ENCODE measurements around the gene HOMER3. TPM values are rescaled to one million over a fixed set of nuclear protein-coding genes. Genes with fewer than 3 reads are reported as not detected.
"Not testable (repeated sequence)": the region's sequence is repeated elsewhere in the genome, so short reads cannot be mapped to it uniquely, and the experiment has no call there.

Gene HOMER3
- total RNA-seq, 1 donor from 2014 or later = 0.12 TPM

DNA sequence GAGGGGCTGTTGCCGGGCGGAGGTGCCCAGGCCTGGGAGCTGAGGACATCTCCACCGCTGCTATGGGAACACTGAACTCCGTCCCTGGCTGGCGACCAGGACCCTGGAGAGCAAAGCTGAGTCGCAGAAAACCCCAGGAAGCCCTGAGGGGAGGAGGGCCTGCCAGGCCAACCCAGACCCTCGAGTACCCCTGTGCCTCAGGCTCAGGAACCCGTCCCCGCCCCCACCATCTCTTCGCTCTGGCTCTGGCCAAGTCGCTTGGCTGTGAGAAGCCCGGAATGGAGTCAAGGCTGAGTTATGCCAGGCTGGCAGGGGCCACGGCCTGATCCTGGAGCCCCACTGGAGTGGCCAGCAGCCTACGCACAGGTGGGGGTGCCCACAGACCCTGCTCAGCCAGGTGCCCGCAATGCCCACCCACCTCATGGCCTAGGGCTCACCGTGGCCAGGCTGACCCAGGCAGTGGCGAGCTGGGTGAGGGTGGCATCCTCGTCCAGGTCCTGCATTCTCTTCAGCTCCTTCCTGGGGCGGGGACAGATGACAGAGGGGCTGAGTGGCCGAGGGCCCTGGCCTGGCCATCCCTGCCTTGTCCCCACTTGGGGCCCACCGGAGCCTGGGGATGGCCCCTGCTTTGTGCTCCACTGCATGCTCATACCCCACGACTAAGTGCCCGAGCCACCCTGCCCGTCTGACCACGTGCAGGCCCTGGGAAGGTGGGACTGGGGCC is 36.5 kb downstream of the HOMER3 start:
- intact Hi-C loops (cut with micrococcal nuclease) = no loop called here

DNA sequence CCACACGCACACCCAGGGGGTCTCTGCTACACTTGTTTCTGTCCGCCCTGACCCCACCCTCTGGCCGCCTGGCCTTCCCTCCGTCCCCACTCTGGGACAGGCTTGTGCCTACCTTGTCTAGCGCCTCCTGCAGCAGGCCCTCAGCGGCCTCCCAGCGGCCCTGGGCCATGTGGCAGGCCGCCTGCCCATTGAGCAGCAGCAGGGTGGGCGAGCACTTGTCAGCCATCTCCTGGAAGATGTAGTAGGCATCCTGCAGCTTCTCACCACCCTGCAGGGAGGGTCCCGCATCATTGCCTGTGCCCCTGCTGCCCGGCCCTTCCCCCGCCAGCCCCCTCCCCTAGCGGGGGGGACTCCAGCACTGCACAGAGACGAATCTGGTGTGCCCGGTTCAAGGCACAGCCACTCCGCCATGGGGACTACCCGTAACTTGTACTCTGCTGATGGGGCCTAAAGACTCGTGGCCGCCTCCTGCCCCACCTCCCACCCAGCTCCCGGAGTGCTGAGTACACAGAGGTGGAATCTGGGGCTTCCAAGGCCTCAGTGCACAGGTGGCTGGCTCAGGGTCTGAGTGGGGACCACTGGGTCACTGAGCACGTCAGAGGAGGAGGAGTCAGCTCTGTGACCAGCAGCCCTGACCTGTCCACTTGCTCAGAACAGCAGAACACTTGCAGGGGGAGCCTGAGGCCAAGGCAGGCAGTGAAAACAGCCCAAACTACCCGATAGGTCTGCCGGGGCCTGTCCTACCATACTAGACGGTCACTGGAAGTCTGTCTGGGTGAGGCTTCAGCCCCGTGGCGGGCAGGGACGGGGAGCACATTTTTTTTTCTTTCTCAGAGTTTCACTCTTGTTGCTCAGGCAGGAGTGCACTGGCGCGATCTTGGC is 37.6 kb downstream of the HOMER3 start:
- intact Hi-C loops (cut with micrococcal nuclease) = no loop called here

DNA sequence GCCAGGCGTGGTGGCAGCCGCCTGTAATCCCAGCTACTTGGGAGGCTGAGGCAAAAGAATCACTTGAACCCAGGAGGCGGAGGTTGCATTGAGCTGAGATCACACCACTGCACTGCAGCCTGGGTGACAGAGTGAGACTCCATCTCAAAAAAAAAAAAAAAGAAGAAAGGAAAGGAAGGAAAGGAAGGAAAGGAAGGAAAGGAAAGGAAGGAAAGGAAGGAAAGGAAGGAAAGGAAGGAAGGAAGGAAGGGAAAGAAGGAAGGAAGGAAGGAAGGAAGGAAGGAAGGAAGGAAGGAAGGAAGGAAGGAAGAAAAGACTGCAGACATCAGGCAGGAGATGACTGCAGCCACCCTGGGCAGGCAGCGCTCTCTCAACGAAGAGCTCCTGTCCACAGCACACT is 38.5 kb downstream of the HOMER3 start:
- intact Hi-C loops (cut with micrococcal nuclease) = not testable (repeated sequence)

DNA sequence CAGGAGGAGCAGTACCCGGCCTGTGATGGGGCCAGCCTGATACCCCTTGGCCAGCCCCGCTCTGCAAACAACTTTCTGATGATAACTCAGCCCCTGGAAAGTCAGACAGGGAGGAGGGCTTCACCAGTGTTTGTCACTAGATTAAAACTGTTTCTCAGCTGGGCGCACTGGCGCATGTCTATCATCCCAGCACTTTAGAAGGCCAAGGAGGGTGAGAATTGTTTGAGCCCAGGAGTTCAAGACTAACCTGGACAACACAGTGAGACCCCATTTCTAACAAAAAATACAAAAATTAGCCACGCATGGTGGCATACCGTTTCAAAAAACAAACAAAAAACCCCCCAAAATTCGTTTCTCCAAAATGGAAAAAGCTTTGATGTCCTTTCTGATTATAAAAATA is 39.5 kb downstream of the HOMER3 start:
- intact Hi-C loops (cut with micrococcal nuclease) = no loop called here

DNA sequence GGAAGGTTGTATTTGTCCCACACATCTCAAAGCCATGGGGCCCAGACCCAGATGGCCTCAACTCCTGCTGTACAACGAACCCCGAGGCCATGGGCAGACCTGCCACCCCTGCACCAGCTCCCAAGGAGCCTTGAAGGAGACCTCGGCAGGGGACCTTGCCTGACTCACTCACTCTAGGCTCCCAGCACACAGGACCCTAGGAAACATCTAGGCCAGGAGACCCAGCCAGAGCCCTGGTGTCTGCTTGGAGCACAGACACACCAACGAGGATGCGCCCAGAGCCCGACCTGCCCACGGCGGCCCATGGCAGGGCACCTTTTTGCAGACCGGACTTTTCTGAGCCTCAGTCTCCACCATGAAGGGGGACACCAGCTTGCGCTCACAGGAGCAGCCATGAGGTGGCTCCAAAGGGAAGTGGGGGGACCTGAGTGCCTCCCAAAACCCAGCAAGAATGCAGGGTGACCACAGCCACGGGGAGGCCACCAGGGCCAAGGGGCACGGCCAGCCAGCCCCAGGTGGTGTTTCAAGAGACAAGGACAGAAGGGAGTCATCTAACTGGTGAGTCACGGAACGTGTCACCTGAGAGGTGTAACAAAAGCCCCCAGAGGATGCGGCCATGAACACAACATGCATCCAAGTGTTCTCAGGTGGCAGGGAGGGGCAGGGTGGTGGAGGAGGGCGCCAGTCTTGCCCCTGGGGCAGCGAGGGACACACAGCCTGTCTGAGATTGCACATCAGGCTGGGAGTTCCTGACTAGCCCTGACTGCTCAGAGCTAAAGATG is 40.1 kb downstream of the HOMER3 start:
- intact Hi-C loops (cut with micrococcal nuclease) = no loop called here

DNA sequence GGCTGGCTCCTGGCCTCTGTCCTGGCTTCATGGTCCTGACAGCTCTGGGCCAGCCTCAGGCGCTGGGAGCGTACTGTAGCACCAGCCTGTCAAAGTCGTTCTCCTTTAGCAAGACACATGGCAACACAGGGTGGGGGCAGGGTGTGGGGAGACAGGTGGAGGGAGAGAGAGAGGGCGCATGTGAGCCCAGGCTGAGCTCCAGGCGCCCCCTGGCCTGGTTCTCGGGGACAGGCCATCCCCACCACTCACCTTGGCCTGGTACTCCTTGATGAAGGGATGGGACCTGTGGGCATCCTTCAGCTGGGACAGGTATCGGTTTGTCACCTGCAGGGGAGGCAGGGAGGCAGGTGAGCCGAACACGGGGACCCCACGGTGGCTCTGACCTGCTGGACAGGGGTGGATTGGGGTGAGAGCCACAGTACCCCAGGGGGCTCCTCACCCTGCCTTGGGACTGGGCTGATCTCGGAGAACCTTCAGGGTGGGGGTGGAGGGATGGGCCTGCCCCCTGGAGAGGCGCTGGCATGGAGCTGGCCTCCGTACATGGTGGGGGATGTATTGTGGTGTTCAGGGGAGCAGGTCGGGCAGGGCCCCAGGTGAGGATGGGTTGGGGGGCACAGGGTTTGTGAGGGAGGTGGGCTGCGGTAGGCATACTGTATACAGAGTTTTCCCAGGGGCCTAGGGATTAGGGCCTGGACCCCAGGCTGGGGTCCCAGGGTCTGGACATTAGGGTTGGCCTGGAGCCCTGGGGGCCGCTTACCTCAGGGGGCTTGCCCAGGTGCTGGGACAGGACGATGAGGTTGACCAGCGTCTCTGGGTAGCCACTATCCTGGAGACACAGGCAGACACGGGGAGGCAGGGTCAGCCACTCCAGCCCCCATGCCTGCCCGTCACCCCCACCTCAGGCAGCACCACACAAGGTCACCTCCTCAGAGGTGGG is 41.1 kb downstream of the HOMER3 start:
- intact Hi-C loops (cut with micrococcal nuclease) = no loop called here

DNA sequence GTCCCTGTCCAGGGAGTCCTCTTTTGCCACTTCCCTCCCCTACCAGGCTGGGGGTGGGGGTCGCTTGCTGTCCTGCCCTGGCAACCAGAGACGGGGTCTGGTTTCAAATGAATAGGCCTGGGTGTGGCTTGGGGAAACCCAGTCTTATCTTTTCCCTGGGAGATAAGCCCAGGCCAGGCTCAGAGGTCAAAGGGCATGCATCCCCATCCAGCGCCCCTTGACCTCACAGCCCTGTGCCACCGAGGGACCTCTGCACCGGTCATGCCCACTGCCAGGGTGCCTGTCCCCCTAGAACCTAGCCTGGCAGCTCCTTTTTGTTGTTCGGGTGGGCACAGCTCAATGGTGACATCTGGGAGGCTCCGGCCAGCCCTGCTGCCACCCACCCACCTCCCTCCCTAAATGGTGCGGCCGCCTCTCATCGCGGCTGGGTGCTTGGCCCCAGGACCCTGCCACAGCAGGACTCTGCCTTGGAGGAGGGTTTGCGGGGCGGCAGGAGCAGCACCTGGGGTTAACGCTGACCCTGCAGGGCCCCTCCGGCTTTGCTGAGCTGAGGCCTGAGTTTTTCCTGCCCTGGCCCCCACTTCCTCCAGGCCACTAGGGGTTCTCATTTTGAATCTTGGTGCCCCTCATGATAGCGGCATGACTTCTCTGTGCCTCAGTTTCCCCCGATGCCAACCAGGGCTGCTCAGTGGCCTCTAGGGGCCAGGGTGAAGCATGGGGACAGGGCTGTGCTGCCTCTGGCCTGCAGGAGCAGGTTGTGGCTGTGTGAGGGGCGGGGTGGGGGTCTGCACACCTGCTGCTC is 42.2 kb downstream of the HOMER3 start:
- intact Hi-C loops (cut with micrococcal nuclease) = no loop called here

DNA sequence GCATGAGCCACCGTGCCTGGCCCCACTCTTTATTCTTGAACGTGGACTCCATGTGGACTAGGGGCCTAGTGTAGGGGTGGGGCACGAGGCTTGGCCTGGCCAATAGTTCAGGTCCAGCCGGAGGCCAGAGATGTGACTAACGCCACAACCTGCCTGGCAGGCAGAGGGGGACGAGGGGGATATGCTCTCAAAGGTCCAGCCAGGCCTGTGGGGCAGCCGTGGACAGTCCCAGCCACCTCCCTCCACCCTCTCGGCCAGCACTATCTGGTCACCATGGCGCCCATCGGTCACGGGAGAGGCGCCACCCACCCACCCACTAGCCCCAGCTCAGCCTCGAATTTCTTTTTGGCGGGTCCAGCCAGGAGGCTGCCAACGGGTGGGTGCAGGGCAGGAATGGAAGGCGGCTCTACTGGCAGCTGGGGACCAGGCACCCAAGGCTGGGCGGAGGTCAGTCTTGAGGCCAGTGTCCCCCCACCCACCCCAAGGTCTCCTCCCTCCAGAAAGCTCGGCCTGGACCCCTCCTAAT is 42.9 kb downstream of the HOMER3 start:
- intact Hi-C loops (cut with micrococcal nuclease) = no loop called here

DNA sequence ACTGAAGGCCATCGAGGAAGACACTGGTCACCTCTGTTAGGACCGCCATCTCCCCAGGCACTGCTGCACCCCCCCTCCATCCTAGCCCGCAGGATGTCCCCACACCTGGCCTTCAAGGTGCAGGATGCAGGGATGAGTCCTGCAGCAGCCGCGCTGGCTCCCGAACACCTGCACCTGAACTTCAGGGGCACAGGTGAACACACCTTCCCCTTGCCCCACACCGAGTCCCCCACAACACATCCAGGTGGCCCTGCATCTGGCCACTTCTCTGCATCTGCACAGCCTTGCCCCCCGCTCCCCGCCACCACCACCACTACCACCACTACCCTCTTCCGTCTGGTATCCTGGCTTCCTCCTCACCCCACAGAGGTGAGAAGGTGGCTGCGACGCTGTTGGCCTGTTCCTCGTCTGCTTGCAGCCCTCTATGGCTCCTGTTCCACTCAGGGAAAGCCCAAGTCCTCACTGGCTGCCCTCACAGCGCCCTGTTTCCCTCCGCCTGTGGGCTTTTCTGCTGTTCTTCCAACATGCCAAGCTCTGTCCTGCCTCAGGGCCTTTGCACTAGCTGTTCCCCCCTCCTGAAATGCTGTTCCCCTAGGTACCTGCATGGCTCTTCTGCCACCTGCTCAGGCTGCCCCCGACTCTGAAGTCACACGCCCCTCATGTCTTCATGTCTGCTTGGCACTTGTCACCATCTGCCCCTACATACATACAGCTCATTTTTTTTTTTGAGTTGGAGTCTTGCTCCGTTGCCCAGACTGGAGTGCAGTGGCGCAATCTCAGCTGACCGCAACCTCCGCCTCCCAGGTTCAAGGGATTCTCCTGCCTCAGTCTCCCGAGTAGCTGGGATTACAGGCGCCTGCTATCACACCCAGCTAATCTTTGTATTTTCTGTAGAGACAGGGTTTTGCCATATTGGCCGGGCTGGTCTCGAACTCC is 43.7 kb downstream of the HOMER3 start:
- intact Hi-C loops (cut with micrococcal nuclease) = no loop called here

DNA sequence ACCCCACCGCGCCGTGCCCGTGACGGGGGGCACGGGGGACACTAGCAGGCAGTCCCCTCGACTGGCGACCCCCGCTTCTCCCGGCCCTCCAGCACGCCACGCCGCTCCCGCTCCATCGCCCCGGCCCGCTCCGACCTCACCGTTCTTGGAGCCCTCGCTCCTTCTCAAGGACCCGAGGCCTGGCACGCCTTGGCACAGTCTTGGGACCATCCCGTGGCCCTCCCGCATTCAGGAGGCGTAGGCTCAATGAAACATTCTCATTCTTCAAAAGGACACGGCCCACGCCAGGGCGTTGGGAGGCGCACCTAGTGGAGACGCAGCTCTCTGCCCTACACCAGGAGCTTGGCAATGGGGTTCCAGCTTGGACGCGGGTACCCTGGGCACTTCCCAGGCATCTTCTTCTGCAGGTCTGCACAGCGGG is 44.6 kb downstream of the HOMER3 start:
- intact Hi-C loops (cut with micrococcal nuclease) = no loop called here

DNA sequence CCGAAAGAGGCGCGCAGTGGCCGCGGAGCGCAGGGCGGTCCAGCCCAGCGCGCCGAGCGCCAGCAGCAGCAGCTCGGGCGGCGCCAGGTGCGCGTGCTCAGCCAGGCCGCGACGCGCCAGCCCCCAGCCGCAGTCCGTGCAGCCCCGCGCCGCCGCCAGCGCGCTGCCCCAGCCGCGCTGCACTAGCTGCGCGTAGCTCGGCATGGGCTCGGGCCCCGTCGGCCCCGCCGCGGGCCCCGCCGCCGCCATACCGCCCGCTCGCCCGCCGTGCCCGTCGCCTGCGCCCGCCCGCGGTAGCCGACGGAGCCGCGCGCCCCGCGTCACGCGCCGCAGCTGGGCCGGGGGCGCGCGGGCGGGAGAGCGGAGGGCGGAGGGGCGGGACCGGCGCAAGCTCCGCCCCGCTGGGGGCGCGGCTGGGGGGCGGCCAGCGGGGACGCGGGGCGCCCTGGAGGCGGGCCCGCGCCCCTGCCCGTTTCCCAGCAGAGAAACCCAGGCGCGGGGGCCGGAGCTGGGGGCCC is 45.1 kb downstream of the HOMER3 start, which contains the start of gene CERS1:
Gene CERS1 (minus strand): TSS at position 335 of the 518 bp plus-strand sequence. CDS start 86 bp downstream, at position 249.
- intact Hi-C loops (cut with micrococcal nuclease) = no loop called here

DNA sequence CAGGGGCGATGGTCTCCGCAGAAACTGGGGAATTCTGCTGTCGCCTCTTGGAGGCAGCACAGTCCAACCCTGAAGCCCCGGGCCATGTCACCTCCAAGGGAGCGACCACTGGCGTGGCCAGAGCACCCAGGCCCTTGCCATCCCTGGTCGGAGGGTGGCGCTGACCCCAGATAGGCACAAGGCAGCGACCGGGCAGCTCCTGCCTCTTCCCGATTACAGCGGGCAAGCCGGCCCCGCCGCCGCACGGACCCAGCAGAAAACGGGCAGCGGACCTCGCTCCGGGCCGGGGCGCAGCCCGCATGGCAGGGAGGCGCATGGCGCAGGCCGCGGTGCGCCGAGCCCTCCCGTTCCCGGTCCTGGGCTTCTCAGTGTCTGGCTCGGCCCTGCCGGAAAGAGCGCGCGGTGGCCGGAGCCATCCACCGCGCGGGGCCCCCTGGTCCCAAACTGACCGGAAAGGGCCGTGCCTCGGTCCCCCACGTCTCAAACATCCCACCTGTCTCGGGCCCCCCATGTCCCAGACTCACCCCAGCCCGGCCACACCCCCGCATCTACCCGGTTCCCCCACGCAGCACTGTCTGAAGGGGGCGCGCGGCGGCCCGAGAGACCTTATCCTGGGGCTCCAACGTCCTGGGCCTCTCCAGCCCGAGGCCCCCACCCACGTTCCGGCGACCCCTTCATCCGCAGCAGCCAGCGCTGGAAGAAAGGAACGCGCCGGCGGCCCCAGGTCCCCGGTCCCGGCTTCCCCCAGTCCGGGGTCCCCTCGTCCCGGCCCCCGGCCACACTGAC is 45.8 kb downstream of the HOMER3 start:
- intact Hi-C loops (cut with micrococcal nuclease) = no loop called here

DNA sequence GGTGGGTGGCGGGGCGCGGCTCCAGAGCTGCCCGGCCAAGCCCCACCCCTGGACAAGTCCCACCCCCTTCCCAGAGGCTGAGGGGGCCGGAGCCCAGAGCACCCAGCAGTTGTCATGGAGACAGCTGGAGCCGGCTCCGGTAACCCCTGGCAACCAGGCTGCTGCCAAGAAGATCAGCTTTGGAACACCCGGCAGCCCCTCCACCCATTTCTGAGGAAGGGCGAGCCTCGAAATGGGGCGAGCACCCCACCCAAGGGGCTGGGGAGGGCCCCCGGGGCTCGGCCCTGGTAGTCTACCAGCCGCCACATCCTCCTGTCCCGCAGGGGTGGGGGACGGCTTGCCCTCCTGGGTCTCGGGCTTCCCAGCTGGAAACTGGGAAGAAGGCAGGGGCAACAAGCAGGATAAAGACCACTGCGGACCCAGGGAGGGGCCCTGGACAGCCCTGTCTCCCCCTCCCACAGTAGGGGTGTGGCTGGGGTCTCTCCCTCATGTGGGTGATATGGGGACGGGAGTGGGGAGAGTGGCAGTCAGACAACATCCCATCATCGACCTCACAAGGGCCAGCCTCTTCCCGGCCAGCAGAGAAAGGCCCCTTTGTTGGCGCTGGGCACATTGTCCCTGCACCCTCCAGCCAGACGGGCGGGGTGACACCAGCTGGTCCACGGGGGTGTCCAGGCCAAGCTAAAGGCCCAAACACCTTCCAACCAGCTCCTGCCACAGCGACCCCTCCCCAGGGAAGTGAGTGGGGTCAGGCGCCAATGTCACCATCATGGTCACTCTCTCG is 46.6 kb downstream of the HOMER3 start:
- intact Hi-C loops (cut with micrococcal nuclease) = no loop called here

DNA sequence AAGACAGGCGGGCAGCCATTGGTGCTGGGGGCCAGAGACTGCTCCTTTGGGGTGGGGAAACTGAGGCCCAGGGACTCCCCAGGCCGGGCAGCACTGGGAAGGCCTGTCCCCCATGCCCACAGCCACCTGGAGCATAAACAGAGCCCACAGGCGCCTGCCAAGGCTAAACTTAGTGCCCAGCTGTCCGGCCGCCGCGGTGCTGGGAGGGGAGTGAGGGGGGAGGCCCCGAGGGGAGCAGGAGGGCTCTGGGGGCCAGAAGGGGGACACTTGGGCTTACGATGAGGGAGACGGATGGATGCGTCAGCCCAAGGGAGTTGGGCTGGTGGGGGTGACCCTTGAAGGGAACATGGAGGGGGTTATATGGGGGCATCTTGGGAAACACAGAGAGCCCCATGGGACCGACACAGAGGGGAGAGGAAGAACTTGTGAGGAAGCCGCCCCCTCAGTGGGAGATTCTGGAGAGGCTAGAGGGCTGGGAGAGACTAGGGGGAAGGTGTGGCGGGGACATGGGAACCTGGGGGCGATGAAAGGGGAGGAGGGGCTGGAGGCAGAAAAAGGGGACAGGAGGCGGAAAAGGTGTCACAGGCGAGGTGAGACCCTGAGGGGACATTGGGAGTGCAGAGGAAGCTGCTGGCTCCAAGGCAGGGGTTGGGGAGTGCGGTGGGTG is 47.3 kb downstream of the HOMER3 start:
- intact Hi-C loops (cut with micrococcal nuclease) = no loop called here

DNA sequence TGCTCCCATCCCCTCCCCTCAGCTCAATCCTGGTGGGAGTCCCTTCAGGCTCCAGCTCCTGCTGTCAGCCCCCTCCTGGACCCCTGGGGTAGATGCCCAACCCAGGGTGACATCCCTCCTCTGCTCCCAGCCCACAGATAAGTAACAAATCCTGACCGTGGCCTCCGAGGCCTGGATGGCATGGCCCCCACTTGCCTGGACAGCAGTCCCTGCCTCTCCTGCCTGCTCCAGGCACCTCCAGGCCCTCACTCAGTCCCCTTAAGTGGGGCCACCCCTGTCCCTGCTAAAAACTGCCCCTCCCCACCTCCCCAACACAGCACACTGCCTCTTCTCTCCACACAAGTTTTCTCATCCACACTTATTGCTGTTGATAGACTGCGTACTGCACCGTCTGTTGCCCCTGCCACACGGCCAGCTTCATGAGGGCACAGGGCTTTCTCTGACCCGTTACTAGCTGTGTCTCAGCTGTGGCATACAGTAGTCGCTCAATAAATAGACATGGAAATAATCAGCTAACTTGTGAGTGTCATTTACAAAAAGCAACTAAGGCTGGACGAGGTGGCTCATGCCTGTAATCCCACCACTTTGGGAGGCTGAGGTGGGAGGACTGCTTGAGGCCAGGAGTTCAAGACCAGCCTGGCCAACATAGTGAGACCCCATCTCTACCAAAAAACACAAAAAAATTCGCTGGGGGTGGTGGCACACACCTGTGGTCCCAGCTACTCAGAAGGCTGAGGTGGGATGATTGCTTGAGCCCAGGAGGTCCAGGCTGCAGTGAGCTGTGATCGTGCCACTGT is 50.9 kb downstream of the HOMER3 start:
- intact Hi-C loops (cut with micrococcal nuclease) = no loop called here

Data from T-helper 1 cell treated with Interleukin-12 subunit alpha and Interleukin-12 subunit beta and Interleukin-4 antibody, amounts not matched to agents 30 ng/mL and 1 ng/mL, for 36 hours (primary cell).